Measurements from ENCODE around the gene GABRB3.

Gene GABRB3

DNA sequence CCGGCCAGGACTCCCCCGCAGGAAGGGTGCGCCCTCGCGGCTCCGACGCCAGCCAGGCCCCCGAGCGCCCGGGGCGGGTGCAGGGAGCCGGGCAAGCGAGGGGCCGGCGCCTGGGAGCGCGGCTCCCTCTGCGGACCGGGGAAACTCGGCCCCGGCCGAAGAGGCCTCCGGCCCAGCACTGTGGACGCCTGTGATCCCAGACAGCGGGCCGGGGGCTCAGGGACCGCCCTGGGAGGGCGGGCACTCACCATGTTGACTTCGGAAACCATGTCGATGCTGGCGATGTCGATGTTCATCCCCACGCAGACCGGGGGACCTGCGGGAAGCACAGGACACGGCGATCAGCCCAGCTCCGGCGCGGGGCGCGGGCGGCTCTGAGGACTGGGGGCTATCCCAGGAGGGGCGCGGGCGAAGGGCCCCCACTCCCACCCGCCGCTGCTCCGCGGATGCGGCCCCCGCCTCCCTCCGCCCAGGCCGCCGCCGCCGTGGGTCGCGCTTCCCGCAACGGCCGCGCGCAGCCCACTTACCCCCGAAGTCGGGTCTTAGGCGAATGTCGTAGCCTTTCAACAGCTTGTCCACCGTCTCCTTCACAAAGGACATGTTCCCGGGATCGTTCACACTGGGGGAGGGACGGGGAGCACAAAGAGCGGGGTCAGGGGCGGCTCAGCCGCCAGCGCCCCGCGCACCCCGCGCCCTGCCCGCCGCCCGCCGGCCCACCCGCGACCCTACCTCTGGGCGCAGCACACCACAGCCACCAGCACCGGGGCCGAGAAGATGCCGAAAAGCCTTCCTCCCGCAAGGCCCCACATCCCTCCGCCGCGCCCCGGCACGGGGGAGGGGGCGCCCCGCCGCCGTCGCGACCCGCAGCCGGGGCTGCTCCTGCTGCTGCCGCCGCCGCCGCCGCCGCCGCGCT, at the start of gene GABRB3:
Gene GABRB3 (minus strand): TSS at position 913 of the 913 bp plus-strand sequence.
- no peak for DNase-seq (ENCODE audit: low read depth)

- no peak for DNase-seq (ENCODE audit: low read depth)
Observed at GRCh38 chr15:26807517-26808427, 34.9 kb upstream of the GABRB3 start.

GRCh38 chr15:26806574-26806973, 33.7 kb upstream of the GABRB3 start:
- no peak for DNase-seq (ENCODE audit: low read depth)

DNA sequence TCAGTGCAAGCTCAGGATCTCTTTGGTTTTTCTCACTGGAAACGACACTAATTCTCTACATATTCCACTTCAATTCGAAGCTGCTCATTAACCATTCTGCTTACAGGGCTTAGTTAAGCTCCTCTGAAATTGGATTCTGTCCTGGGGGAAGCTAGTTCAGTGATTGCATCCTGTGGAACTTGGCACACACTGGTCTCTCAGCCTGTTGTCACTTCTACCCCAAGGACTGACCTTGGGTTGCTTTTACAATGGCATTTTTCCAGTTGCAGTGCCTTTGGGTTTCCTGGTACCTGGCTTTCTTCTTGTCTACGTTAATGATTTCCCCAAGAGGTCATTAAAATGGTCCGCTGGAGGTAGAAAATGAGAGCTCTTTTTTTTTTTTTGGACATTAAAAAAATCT, 33.3 kb upstream of the GABRB3 start:
- no peak for DNase-seq (ENCODE audit: low read depth)

- DNase-seq (ENCODE audit: low read depth) = no peak
Observed at GRCh38 chr15:26805470-26805869, 32.6 kb upstream of the GABRB3 start.

- DNase-seq (ENCODE audit: low read depth) = no peak
Observed at GRCh38 chr15:26804063-26804804, 31.4 kb upstream of the GABRB3 start.

DNA sequence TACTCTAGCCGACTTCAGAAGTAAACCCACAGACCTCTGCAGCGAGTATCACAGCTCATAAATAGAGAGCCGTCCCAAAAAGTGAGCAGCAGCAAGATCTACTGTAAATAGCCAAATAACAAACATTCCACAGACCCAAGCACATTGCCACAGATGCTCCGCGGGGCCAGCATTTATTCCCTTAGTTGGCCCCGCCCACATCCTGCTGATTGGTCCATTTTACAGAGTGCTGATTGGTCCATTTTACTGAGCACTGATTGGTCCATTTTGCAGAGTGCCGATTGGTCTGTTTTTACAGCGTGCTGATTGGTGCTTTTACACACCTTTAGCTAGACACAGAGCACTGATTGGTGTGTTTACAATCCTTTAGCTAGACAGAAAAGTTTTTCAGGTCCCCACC, 17.3 kb upstream of the GABRB3 start:
- no peak for DNase-seq (ENCODE audit: low read depth)

GRCh38 chr15:26781816-26782215, 8.9 kb upstream of the GABRB3 start:
- DNase-seq (ENCODE audit: low read depth) = no peak

- DNase-seq (ENCODE audit: low read depth) = no peak
Observed at GRCh38 chr15:26773917-26774316, 1.1 kb upstream of the GABRB3 start.

DNA sequence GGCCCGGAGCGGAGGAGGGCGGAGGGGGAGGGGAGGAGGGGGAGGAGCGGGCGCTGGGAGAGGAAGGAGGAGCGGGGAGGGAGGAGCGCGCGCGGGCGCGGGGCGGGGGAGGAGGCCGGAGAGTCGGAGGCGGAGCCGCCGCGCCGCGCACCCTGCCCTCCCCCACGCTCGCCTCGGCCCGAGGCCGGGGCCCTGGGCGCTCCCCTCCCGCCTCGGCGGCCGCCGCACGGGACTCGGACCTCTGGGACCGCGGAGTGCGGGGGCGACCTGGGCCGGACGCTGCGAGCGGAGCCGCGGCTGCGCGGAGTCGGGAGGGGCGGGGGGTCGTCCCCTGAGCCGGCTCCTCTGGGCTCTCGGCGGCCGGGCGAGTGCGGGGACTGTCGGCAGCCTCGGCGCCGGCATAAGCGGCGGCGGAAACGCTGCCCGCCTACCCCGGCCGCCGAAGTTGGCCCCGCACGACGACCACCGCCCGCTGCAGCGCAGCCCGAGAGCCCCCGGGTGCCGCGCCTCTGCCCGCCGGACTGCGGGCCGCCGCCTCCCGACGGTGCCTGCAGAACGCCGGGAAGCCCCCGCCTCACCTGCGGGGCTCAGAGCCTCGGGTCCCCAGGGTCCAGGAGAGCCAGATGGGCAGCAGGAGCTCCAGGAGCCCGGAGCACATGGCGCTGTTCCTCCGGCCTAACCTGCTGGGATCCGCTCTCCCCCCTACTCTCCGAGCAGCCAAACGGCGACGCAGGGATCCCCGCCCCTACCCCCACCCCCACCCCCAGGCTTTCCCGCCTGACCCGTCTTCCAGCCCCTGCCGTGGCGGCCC, 406 bp upstream of the GABRB3 start:
- no peak for DNase-seq (ENCODE audit: low read depth)

GRCh38 chr15:26771578-26772153, 1.2 kb downstream of the GABRB3 start:
- DNase-seq (ENCODE audit: low read depth) = no peak

DNA sequence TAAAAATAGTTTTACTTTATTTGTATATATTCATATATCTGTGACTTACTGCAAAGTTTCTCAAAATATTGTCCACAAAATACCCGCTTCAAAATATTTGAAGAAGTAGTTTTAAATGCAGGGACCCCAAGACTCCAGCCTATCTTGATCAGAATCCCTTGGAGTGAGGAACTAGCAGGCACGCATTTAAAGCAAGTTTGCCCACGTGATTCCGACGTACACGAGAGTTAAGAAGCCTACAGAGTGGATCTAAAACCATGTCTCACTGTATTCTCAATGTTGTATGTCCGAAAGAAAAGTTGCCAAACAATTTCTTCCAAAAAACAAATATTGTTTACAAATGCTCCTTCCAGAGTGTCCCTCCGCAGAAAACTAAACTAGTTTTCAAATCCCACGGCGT, 1.7 kb downstream of the GABRB3 start:
- DNase-seq (ENCODE audit: low read depth) = no peak

DNA sequence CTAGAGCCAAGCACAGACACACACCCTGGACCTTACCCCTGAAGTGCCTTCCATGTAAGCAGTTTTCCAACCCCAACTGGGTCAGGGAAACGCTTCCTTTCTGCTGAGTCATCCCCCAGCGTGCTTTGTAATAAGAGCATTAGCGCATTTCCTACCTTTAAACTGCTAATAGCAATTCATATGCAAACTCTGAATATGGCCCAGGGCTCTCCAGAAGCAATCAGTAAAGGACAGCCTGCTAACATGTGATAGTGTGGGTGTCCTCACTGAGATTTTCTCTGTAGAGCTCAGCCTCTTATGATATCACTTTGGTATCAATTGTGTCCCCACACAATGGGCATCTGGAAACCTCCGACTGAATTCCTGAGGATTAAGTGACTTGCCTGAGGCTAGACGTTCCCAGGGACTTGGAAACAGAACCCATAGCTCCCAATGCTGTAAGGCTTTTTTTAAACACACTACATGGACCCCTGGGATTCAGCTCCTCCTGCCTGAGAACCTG, 5.6 kb downstream of the GABRB3 start:
- no peak for DNase-seq (ENCODE audit: low read depth)

DNA sequence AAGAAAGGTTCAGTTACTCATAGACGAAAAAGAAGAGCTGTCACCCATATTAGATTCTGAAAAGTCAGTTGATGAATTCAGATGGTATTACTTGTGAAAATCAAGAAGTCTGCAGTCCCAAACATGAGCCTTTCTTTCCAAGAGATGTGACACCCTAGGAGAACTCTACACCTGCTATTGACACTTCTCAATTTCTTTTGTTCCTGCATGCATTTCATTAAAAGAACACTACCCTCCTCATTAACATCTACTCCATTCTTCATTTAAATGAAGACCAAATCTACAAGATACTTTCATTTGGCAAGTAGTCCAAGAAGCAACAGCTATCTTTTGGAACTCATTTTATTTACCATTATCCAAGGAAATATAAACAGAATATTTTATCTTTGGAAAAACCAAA, 6.6 kb downstream of the GABRB3 start:
- no peak for DNase-seq (ENCODE audit: low read depth)

DNA sequence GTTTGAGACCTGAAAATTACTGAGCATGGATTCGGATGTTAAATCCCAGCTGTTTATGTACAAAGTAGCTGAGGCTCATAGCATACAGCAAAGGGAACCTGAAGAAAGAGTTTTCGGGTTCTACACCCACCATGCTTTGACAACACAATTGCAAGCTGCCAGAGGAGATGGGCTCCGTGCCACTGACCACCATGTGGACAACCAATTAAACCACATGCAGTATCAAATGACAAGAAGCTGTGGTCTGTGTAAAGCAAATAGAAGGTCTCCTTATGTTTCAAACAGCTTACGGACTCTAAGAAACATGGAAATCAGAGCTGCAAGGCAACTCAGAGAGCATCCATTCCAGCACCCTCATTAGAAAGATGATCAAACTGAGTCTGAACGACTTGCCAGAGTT, 12.9 kb downstream of the GABRB3 start:
- no peak for DNase-seq (ENCODE audit: low read depth)

DNA sequence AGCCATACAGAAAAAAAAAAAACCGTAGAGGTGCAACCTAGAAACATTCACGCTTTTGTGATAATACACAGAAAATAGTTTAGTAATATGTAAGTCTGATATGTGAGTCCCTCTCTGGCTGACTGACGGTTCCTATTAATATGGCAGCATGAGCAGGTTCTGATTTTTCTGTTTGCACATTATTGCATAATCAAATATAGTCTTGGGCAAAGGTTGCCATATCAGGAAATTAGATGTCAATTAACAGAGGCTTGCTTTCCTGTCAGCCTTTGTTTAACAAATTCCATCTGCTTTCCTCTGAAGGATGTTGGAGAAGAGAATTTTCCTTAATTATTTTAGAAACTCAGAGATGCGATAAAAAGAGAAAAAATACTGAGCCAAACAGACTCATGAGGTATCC, 14.8 kb downstream of the GABRB3 start:
- DNase-seq (ENCODE audit: low read depth) = no peak

DNA sequence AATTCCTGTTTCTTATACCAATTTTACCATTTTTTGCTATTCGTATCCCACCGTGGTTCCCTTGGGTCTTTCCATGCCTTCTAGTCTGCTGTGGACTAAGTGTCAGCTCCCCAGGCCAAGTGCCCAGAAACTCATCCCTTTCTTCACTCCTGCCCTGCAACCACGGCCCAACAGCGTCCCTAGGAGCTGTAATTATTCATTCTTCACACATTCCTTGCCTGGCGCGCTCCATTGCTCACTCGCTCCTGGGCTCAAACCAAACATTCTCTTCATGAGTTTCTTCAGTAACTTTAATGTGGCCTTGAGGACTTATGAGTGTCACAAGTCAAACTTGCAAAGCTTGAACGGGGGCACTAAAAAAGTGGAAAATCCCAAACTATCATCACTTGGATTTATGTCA, 15.7 kb downstream of the GABRB3 start:
- DNase-seq (ENCODE audit: low read depth) = no peak

GRCh38 chr15:26744894-26745293, 28.0 kb downstream of the GABRB3 start:
- no peak for DNase-seq (ENCODE audit: low read depth)

DNA sequence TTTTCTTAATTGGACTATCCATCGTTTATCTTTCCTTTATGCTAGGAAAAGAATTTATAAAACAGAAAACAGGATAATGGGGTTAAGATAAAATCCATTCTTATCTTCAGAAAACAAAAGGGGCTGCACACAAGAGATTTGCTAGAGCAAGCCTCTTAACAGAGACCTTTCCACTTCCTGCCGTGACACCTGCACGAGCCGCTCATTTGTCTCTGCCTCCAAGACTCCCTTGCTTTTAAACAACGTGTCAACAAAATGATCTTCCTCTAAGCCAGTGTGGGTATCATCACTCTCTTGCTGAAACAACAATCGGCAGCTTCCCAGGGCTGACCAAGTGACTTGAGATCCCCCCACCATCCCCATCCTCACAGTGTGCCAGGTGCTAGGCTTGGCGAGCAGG, 33.1 kb downstream of the GABRB3 start:
- no peak for DNase-seq (ENCODE audit: low read depth)

- DNase-seq (ENCODE audit: low read depth) = no peak
Observed at GRCh38 chr15:26738996-26739395, 33.9 kb downstream of the GABRB3 start.

All from HS-27A (cell line).